Measurements from ENCODE around the gene CATSPERD. TPM values are rescaled to one million over a fixed set of nuclear protein-coding genes. Genes with fewer than 3 reads are reported as not detected.

The CATSPERD gene
- total RNA-seq, 1 donor from 2014 or later: not detected

DNA sequence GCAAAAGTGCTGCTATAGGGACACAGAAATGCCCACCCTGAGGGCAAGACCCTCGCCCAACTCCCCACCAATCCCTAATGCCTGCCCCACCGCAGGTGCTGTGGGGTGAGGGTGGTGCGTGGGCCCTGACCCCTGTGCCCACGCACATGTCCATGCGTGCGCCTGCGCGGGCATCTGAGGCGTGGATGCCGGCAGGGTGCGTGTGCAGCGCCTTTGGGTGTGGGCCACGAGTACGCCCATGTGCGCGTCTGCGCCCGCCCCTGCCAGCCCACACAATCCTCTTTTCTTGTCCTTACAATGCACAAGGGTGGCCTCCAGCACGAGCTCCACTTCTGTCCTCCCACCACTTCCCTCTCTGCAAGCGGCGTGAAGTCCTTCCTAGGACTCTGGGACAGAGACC is 104.7 kb downstream of the CATSPERD start:
- no peak for DNase-seq (ENCODE audit: extremely low read depth, low read depth, low spot score)

DNA sequence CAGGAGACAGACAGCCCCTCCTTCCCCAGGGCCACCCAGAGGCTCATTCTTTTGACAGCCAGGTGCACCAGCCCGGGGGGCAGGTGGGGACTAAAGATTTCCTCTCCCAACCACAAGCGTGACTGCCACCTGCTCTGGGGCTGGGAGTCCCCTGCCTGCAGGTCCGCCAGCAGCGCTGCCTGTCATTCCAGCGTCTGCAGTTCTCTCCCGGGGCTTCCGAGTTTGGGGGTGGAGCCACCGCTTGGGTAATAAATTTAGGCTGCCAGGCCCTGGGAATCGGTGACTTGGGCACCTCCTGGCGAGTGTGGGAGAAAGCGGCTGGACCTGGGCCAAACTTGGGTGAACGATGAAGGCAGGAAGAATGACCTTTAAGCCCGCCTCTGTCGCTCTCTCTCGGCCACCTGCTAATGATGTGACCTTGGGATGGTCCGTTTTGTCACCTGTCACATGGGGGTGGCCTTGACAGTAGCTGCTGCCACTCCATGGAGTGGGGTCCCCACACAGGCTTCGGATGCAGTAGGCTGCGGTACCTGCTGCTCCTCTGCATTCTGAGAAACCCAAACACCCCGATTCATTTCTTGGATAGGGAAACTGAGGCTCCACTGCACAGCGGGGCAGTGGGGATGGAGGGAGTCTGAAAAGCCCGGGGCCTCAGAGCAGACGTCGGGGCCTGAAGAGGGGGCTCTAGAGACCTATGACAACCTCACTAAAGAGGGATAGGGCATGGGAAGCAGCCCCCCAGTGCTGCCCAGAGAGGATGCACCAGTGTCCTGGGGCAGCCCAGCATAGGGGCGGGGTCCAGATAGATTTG is 106.3 kb downstream of the CATSPERD start:
- no peak for DNase-seq (ENCODE audit: extremely low read depth, low read depth, low spot score)

DNA sequence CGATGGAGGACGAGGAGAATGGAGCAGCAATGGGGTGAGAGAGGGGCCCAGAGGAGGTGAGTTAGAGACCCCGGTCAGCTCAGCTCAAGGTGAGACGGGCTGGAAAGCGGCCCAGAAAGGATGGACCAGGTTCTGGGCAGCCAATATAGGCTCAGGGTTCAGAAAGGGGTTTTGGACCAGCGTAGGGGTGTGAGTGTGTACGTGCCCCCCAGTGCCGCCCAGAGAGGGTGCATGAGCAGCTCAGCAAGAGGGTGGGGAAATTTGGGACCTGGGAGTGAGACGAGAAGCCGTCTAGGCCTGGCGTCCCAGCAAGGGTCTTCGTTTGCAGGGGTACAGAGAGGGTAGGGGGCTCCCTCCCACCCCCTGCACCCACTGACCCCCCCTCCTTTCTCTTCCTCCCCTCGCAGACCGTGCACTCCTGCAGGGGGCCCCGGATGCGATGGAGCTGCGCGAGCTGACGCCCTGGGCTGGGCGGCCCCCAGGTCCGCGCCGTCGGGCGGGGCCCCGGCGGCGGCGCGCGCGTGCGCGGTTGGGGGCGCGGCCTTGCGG is 107.0 kb downstream of the CATSPERD start:
- no peak for DNase-seq (ENCODE audit: extremely low read depth, low read depth, low spot score)

DNA sequence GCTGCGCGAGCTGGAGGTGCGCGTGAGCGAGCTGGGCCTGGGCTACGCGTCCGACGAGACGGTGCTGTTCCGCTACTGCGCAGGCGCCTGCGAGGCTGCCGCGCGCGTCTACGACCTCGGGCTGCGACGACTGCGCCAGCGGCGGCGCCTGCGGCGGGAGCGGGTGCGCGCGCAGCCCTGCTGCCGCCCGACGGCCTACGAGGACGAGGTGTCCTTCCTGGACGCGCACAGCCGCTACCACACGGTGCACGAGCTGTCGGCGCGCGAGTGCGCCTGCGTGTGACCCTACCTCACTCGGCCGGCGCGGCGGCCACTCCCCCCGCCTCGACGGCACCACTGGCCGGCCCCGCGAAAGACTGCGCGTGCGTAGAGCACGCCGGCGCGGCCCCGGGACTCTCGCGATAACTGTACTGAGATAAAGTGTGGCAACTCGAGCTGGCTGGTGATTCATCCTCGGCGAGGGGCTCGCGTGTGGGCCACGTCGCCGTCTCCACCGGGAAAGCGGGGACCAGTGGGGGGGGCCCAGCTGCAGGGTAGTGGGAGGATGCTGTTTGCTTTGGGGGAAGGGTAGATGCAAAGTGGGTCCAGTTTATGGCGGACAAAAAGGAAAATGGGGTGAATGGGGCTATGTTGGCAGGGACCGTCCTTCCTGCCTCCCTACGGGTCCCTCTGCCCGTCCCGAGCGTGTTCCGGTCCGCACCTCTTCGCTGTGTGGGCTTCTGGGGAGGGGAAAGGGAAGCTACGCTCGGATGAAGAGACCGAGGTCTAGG is 107.6 kb downstream of the CATSPERD start:
- peak; percentile 36 for DNase-seq (ENCODE audit: extremely low read depth, low read depth, low spot score)

Other genes starting within 250 kb of the CATSPERD start
- not detected in 2 replicates for gene TINCR, start 152.7 kb upstream of the CATSPERD start, total RNA-seq
- 25.7 and 30.9 TPM in 2 replicates for gene SAFB2, start 97.9 kb upstream of the CATSPERD start, total RNA-seq
- 33.4 and 77.9 TPM in 2 replicates for gene SAFB, start 97.6 kb upstream of the CATSPERD start, total RNA-seq
- gene MICOS13, start 40.1 kb upstream of the CATSPERD start, total RNA-seq: 62.1 and 64.9 TPM in 2 replicates
- gene HSD11B1L, start 39.6 kb upstream of the CATSPERD start, total RNA-seq: 20.2 and 28.2 TPM in 2 replicates
- 869 and 1,268 TPM in 2 replicates for gene RPL36, start 30.3 kb upstream of the CATSPERD start, total RNA-seq
- gene LONP1, start 491 bp upstream of the CATSPERD start, total RNA-seq: 75.9 and 123 TPM in 2 replicates
- 0.29 and 0.76 TPM in 2 replicates for gene PRR22, start 64.1 kb downstream of the CATSPERD start, total RNA-seq
- gene DUS3L, start 70.5 kb downstream of the CATSPERD start, total RNA-seq: 15.2 and 32.7 TPM in 2 replicates
- gene NRTN, start 84.4 kb downstream of the CATSPERD start, total RNA-seq: not detected in 2 replicates
- not detected in 2 replicates for gene FUT6, start 119.1 kb downstream of the CATSPERD start, total RNA-seq
- not detected in 2 replicates for gene FUT3, start 130.8 kb downstream of the CATSPERD start, total RNA-seq
- not detected in 2 replicates for gene FUT5, start 149.9 kb downstream of the CATSPERD start, total RNA-seq
- 251 and 297 TPM in 2 replicates for gene NDUFA11, start 183.2 kb downstream of the CATSPERD start, total RNA-seq
- gene VMAC, start 184.2 kb downstream of the CATSPERD start, total RNA-seq: 3.2 and 6.1 TPM in 2 replicates
- 3.7 and 8.4 TPM in 2 replicates for gene CAPS, start 193.6 kb downstream of the CATSPERD start, total RNA-seq